Measurements from ENCODE around the gene WSCD1. TPM values are rescaled to one million over a fixed set of nuclear protein-coding genes. Genes with fewer than 3 reads are reported as not detected.

WSCD1 gene
- polyA plus RNA-seq, 1 donor from 2014 or later: 9.5 TPM

DNA sequence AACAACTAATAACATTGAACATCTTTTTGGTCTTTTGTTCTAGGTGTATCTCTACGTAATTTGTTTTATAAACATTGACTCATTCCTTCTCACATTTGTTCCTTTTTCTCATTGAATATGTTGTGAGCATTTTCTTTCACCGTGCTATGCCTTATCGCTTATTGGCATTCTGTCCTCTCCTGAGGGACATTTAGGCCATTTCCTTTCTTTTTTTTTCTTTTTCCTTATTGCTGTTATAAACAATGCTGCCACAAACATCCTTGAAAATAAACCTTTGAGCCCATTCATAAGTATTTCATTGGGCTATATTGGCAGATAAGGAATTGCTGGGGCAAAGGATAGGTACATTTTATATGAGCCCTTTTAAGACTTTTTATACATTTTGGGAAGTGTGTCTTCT, 32.4 kb downstream of the WSCD1 start:
- Histone ChIP-seq H3K36me3 (ENCODE audit: insufficient read depth, low read length) (no peaks in the 10 kb centered on the region), H3K9me3 (ENCODE audit: low read length) (no peaks in the 10 kb centered on the region), H3K27ac (ENCODE audit: low read length) (no peak overlapping the region), H4K20me1 (ENCODE audit: insufficient read depth) (no peaks in the 10 kb centered on the region), H3K9ac (ENCODE audit: low read length) (no peak overlapping the region), H2AFZ (ENCODE audit: low read depth, low read length) (no peak overlapping the region), H3F3A (ENCODE audit: insufficient read depth, low read length, poor library complexity, severe bottlenecking) (no peaks in the 10 kb centered on the region), H3K79me2 (replicated peaks; ENCODE audit: insufficient read depth, low read length) (no peaks in the 10 kb centered on the region), H3K4me2 (ENCODE audit: low read length) (no peak overlapping the region), H3K9me2 (ENCODE audit: insufficient read depth, low read length) (no peaks in the 10 kb centered on the region), H3K27me3 (ENCODE audit: insufficient read depth, low read depth, low read length) (no peaks in the 10 kb centered on the region), H3K4me3 (ENCODE audit: low read length) (no peak overlapping the region)
- TF ChIP-seq EP300 (conservative IDR thresholded peaks at IDR 0.05; ENCODE audit: poor library complexity, severe bottlenecking) (no peak), TAF1 (IDR thresholded peaks at IDR 0.05; ENCODE audit: low read depth) (no peak), MXI1 (conservative IDR thresholded peaks at IDR 0.05; ENCODE audit: poor library complexity, severe bottlenecking) (no peak), EZH2 (IDR thresholded peaks at IDR 0.05; ENCODE audit: borderline replicate concordance, insufficient read depth, low read length, poor library complexity, severe bottlenecking) (no peak), POLR2AphosphoS5 (IDR thresholded peaks at IDR 0.05) (no peak), RAD21 (conservative IDR thresholded peaks at IDR 0.05) (no peak), SMC3 (conservative IDR thresholded peaks at IDR 0.05; ENCODE audit: poor library complexity) (no peak)
- TF ChIP-seq, protein P1, sequence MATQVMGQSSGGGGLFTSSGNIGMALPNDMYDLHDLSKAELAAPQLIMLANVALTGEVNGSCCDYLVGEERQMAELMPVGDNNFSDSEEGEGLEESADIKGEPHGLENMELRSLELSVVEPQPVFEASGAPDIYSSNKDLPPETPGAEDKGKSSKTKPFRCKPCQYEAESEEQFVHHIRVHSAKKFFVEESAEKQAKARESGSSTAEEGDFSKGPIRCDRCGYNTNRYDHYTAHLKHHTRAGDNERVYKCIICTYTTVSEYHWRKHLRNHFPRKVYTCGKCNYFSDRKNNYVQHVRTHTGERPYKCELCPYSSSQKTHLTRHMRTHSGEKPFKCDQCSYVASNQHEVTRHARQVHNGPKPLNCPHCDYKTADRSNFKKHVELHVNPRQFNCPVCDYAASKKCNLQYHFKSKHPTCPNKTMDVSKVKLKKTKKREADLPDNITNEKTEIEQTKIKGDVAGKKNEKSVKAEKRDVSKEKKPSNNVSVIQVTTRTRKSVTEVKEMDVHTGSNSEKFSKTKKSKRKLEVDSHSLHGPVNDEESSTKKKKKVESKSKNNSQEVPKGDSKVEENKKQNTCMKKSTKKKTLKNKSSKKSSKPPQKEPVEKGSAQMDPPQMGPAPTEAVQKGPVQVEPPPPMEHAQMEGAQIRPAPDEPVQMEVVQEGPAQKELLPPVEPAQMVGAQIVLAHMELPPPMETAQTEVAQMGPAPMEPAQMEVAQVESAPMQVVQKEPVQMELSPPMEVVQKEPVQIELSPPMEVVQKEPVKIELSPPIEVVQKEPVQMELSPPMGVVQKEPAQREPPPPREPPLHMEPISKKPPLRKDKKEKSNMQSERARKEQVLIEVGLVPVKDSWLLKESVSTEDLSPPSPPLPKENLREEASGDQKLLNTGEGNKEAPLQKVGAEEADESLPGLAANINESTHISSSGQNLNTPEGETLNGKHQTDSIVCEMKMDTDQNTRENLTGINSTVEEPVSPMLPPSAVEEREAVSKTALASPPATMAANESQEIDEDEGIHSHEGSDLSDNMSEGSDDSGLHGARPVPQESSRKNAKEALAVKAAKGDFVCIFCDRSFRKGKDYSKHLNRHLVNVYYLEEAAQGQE (IDR thresholded peaks at IDR 0.05; ENCODE audit: borderline replicate concordance): no peak
- TF ChIP-seq, protein P2, sequence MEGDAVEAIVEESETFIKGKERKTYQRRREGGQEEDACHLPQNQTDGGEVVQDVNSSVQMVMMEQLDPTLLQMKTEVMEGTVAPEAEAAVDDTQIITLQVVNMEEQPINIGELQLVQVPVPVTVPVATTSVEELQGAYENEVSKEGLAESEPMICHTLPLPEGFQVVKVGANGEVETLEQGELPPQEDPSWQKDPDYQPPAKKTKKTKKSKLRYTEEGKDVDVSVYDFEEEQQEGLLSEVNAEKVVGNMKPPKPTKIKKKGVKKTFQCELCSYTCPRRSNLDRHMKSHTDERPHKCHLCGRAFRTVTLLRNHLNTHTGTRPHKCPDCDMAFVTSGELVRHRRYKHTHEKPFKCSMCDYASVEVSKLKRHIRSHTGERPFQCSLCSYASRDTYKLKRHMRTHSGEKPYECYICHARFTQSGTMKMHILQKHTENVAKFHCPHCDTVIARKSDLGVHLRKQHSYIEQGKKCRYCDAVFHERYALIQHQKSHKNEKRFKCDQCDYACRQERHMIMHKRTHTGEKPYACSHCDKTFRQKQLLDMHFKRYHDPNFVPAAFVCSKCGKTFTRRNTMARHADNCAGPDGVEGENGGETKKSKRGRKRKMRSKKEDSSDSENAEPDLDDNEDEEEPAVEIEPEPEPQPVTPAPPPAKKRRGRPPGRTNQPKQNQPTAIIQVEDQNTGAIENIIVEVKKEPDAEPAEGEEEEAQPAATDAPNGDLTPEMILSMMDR (IDR thresholded peaks at IDR 0.05; ENCODE audit: poor library complexity, severe bottlenecking): no peak

DNA sequence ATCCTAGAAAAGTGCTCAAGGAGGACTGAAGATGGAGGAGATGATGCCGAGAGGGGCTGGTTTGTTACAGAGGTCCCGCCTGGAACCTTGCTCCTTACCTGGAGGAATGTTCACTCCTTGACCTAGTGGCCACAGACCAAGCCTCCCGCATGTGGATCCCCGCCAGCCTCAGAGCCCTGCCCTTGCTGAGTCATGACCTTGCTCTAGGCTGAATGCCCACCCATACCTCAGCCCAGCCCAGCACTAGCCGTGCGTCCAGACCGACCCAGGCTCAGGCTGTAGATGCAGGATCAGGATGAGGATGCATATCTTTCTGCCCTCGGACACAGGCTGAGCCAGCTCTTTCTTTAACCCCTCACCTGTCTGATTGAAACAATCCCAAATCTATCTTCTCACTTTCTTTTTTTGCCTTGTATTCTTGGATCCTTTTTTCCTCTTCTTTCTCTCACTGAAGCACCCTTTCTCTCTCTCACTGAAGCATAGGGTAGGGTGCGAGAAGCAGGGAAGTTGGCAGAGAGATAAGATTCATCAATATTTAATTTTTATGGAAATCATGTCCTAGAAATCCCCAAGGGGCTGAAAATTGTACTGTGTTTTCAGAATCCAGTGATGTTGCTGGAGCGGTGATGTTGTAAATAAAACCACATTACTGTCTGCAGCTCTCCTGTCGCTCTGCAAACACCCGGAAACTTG, 34.9 kb downstream of the WSCD1 start:
- H3K27me3 ChIP-seq (ENCODE audit: insufficient read depth, low read depth, low read length): no peaks in the 10 kb centered on the region
- H3K4me2 ChIP-seq (ENCODE audit: low read length): no peak overlapping the region
- no peaks in the 10 kb centered on the region for H3K36me3 ChIP-seq (ENCODE audit: insufficient read depth, low read length)
- no peak overlapping the region for H3K4me3 ChIP-seq (ENCODE audit: low read length)
- H4K20me1 ChIP-seq (ENCODE audit: insufficient read depth): no peaks in the 10 kb centered on the region
- H2AFZ ChIP-seq (ENCODE audit: low read depth, low read length): no peak overlapping the region
- H3K9me3 ChIP-seq (ENCODE audit: low read length): no peaks in the 10 kb centered on the region
- TF ChIP-seq RAD21 (conservative IDR thresholded peaks at IDR 0.05) (no peak), MXI1 (conservative IDR thresholded peaks at IDR 0.05; ENCODE audit: poor library complexity, severe bottlenecking) (no peak), SMC3 (conservative IDR thresholded peaks at IDR 0.05; ENCODE audit: poor library complexity) (no peak), TAF1 (IDR thresholded peaks at IDR 0.05; ENCODE audit: low read depth) (no peak), POLR2AphosphoS5 (IDR thresholded peaks at IDR 0.05) (no peak), EP300 (conservative IDR thresholded peaks at IDR 0.05; ENCODE audit: poor library complexity, severe bottlenecking) (no peak), EZH2 (IDR thresholded peaks at IDR 0.05; ENCODE audit: borderline replicate concordance, insufficient read depth, low read length, poor library complexity, severe bottlenecking) (no peak)
- TF ChIP-seq, protein P2 (IDR thresholded peaks at IDR 0.05; ENCODE audit: poor library complexity, severe bottlenecking): no peak
- TF ChIP-seq, protein P1 (IDR thresholded peaks at IDR 0.05; ENCODE audit: borderline replicate concordance): no peak
- H3K9ac ChIP-seq (ENCODE audit: low read length): no peak overlapping the region
- no peak overlapping the region for H3K27ac ChIP-seq (ENCODE audit: low read length)
- no peaks in the 10 kb centered on the region for H3F3A ChIP-seq (ENCODE audit: insufficient read depth, low read length, poor library complexity, severe bottlenecking)
- no peaks in the 10 kb centered on the region for H3K9me2 ChIP-seq (ENCODE audit: insufficient read depth, low read length)
- H3K79me2 ChIP-seq (replicated peaks; ENCODE audit: insufficient read depth, low read length): no peaks in the 10 kb centered on the region

Measured in neural cell (in vitro differentiated cells).